DMS79 (cell line): ENCODE data around the gene ROBO1.

Source experiments
- DNase-seq: peaks from one replicate; lab custom pipeline; 2025; lab: John Stamatoyannopoulos, UW

Gene ROBO1

GRCh38 chr3:78621061-78621716, 1146.6 kb downstream of the ROBO1 start:
- no peak for DNase-seq

- no peak for DNase-seq
Measured at GRCh38 chr3:78614486-78614885, 1153.3 kb downstream of the ROBO1 start.

GRCh38 chr3:78613421-78613879, 1154.3 kb downstream of the ROBO1 start:
- DNase-seq: no peak

GRCh38 chr3:78611278-78611677, 1156.5 kb downstream of the ROBO1 start:
- DNase-seq: no peak

GRCh38 chr3:78610462-78611125, 1157.2 kb downstream of the ROBO1 start:
- DNase-seq: no peak

GRCh38 chr3:78606756-78607155, 1161.0 kb downstream of the ROBO1 start:
- DNase-seq: no peak

- DNase-seq: no peak
Measured at GRCh38 chr3:78605178-78605577, 1162.6 kb downstream of the ROBO1 start.

- DNase-seq: no peak
Measured at GRCh38 chr3:78604341-78604740, 1163.5 kb downstream of the ROBO1 start.

GRCh38 chr3:78601249-78601648, 1166.5 kb downstream of the ROBO1 start:
- no peak for DNase-seq

GRCh38 chr3:78589778-78590177, 1178.0 kb downstream of the ROBO1 start:
- no peak for DNase-seq

GRCh38 chr3:78588906-78589621, 1178.7 kb downstream of the ROBO1 start:
- no peak for DNase-seq

GRCh38 chr3:78580681-78581080, 1187.1 kb downstream of the ROBO1 start:
- DNase-seq: no peak

- no peak for DNase-seq
Measured at GRCh38 chr3:78571486-78571885, 1196.3 kb downstream of the ROBO1 start.

GRCh38 chr3:78570496-78570895, 1197.3 kb downstream of the ROBO1 start:
- DNase-seq: no peak

GRCh38 chr3:78569804-78570203, 1198.0 kb downstream of the ROBO1 start:
- DNase-seq: no peak

GRCh38 chr3:78565712-78566111, 1202.1 kb downstream of the ROBO1 start:
- no peak for DNase-seq

- no peak for DNase-seq
Measured at GRCh38 chr3:78562328-78562727, 1205.5 kb downstream of the ROBO1 start.
